ENCODE results near the gene INTS11. TPM values are rescaled to one million over a fixed set of nuclear protein-coding genes. Genes with fewer than 3 reads are reported as not detected.

Gene INTS11
- total and polyA plus RNA-seq, 2 of the 13 experiments (the other 11 are each of a cell fraction or from before 2014, with no cell fraction given): 52.8 to 94.8 TPM

GRCh38 chr1:1307923-1308755 lies 16.3 kb downstream of the INTS11 start, which contains the start of the genes ACAP3 and PUSL1 (continued):
- TF ChIP-seq, protein P1, sequence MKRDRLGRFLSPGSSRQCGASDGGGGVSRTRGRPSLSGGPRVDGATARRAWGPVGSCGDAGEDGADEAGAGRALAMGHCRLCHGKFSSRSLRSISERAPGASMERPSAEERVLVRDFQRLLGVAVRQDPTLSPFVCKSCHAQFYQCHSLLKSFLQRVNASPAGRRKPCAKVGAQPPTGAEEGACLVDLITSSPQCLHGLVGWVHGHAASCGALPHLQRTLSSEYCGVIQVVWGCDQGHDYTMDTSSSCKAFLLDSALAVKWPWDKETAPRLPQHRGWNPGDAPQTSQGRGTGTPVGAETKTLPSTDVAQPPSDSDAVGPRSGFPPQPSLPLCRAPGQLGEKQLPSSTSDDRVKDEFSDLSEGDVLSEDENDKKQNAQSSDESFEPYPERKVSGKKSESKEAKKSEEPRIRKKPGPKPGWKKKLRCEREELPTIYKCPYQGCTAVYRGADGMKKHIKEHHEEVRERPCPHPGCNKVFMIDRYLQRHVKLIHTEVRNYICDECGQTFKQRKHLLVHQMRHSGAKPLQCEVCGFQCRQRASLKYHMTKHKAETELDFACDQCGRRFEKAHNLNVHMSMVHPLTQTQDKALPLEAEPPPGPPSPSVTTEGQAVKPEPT (CRISPR knock-in tag; IDR thresholded peaks at IDR 0.05; ENCODE audit: low read depth): 0 out of 2 replicates have a peak, but pooled peaks have one; percentile 26
- TF ChIP-seq FOXA3 (CRISPR knock-in tag; IDR thresholded peaks at IDR 0.05) (0 out of 2 replicates have a peak, but pooled peaks have one; percentile 6), ELF3 (CRISPR knock-in tag; IDR thresholded peaks at IDR 0.05) (0 out of 2 replicates have a peak, but pooled peaks have one; percentile 27), ERF (CRISPR knock-in tag; IDR thresholded peaks at IDR 0.05) (peak; percentile 19; the same call in 1 of the 2 replicates), ZNF749 (CRISPR knock-in tag; IDR thresholded peaks at IDR 0.05; ENCODE audit: borderline replicate concordance) (peak; percentile 60; the same call in 1 of the 2 replicates), MATR3 (CRISPR knock-in tag; IDR thresholded peaks at IDR 0.05) (no peak), ZSCAN5A (CRISPR knock-in tag; IDR thresholded peaks at IDR 0.05; ENCODE audit: borderline replicate concordance) (no peak), KLF12 (CRISPR knock-in tag; IDR thresholded peaks at IDR 0.05; ENCODE audit: borderline replicate concordance) (peak; percentile 34; the same call in 1 of the 2 replicates), ZC3H13 (CRISPR knock-in tag; IDR thresholded peaks at IDR 0.05) (peak; percentile 27; the same call in 1 of the 2 replicates), ZNF850 (CRISPR knock-in tag; conservative IDR thresholded peaks at IDR 0.05) (0 out of 2 replicates have a peak, but pooled peaks have one; percentile 15), ZNF383 (CRISPR knock-in tag; IDR thresholded peaks at IDR 0.05; ENCODE audit: borderline replicate concordance) (no peak), ATF7-NPFF (CRISPR knock-in tag; IDR thresholded peaks at IDR 0.05; ENCODE audit: low read depth) (0 out of 2 replicates have a peak, but pooled peaks have one; percentile 47), HOXA9 (CRISPR knock-in tag; IDR thresholded peaks at IDR 0.05; ENCODE audit: borderline replicate concordance) (no peak), AGO2 (optimal IDR thresholded peaks at IDR 0.05; ENCODE audit: low read depth, low read length) (peak; percentile 11)
- TF ChIP-seq, protein P2, sequence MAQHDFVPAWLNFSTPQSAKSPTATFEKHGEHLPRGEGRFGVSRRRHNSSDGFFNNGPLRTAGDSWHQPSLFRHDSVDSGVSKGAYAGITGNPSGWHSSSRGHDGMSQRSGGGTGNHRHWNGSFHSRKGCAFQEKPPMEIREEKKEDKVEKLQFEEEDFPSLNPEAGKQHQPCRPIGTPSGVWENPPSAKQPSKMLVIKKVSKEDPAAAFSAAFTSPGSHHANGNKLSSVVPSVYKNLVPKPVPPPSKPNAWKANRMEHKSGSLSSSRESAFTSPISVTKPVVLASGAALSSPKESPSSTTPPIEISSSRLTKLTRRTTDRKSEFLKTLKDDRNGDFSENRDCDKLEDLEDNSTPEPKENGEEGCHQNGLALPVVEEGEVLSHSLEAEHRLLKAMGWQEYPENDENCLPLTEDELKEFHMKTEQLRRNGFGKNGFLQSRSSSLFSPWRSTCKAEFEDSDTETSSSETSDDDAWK (CRISPR knock-in tag; IDR thresholded peaks at IDR 0.05): no peak
- TF ChIP-seq, protein P3, sequence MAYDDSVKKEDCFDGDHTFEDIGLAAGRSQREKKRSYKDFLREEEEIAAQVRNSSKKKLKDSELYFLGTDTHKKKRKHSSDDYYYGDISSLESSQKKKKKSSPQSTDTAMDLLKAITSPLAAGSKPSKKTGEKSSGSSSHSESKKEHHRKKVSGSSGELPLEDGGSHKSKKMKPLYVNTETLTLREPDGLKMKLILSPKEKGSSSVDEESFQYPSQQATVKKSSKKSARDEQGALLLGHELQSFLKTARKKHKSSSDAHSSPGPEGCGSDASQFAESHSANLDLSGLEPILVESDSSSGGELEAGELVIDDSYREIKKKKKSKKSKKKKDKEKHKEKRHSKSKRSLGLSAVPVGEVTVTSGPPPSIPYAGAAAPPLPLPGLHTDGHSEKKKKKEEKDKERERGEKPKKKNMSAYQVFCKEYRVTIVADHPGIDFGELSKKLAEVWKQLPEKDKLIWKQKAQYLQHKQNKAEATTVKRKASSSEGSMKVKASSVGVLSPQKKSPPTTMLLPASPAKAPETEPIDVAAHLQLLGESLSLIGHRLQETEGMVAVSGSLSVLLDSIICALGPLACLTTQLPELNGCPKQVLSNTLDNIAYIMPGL (CRISPR knock-in tag; IDR thresholded peaks at IDR 0.05; ENCODE audit: borderline replicate concordance in 1 of 2, low read depth in 1 of 2): peak; percentile 53 to 56; a peak in 2 of 4 replicates
- TF ChIP-seq, protein P4, sequence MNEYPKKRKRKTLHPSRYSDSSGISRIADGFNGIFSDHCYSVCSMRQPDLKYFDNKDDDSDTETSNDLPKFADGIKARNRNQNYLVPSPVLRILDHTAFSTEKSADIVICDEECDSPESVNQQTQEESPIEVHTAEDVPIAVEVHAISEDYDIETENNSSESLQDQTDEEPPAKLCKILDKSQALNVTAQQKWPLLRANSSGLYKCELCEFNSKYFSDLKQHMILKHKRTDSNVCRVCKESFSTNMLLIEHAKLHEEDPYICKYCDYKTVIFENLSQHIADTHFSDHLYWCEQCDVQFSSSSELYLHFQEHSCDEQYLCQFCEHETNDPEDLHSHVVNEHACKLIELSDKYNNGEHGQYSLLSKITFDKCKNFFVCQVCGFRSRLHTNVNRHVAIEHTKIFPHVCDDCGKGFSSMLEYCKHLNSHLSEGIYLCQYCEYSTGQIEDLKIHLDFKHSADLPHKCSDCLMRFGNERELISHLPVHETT (CRISPR knock-in tag; conservative IDR thresholded peaks at IDR 0.05): peak; percentile 93
- TF ChIP-seq, protein P5, sequence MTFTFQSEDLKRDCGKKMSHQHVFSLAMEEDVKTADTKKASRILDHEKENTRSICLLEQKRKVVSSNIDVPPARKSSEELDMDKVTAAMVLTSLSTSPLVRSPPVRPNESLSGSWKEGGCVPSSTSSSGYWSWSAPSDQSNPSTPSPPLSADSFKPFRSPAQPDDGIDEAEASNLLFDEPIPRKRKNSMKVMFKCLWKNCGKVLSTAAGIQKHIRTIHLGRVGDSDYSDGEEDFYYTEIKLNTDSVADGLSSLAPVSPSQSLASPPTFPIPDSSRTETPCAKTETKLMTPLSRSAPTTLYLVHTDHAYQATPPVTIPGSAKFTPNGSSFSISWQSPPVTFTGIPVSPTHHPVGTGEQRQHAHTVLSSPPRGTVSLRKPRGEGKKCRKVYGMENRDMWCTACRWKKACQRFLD (CRISPR knock-in tag; IDR thresholded peaks at IDR 0.05; ENCODE audit: borderline replicate concordance): no peak
